Stimulated activated CD4-positive, alpha-beta T cell treated with anti-CD3 and anti-CD28 coated beads, Interleukin-4, amount 100 ng/mL, for 4 hours (primary cell): Measurements from ENCODE around the gene HEATR9.
"Not testable (repeated sequence)": the region's sequence is repeated elsewhere in the genome, so short reads cannot be mapped to it uniquely, and the experiment has no call there.

Source experiments
- DNase-seq, 2 experiments: peaks; one replicate each; pipeline ENCODE4 v3.0.0-alpha.2; 2020

Gene HEATR9

GRCh38 chr17:35868737-35869136, at the start of gene HEATR9:
Gene HEATR9 (minus strand): TSS chr17:35868891. CDS start chr17:35868742, 149 bp downstream.
- no peak for DNase-seq

GRCh38 chr17:35917519-35918213, 49.0 kb upstream of the HEATR9 start:
- no peak for DNase-seq

- no peak for DNase-seq
Measured at GRCh38 chr17:35915153-35915964, 46.7 kb upstream of the HEATR9 start.

GRCh38 chr17:35914354-35914753, 45.7 kb upstream of the HEATR9 start:
- DNase-seq: no peak

- DNase-seq: no peak
Measured at GRCh38 chr17:35913609-35914008, 44.9 kb upstream of the HEATR9 start.

- no peak for DNase-seq
Measured at GRCh38 chr17:35912942-35913341, 44.3 kb upstream of the HEATR9 start.

- no peak for DNase-seq
Measured at GRCh38 chr17:35912339-35912912, 43.7 kb upstream of the HEATR9 start.

GRCh38 chr17:35909408-35909807, 40.7 kb upstream of the HEATR9 start:
- DNase-seq: no peak

GRCh38 chr17:35907691-35908090, 39.0 kb upstream of the HEATR9 start:
- DNase-seq: no peak

- DNase-seq: no peak
Measured at GRCh38 chr17:35906926-35907637, 38.4 kb upstream of the HEATR9 start.

- DNase-seq: no peak
Measured at GRCh38 chr17:35906191-35906925, 37.7 kb upstream of the HEATR9 start.

- DNase-seq: no peak
Measured at GRCh38 chr17:35903451-35903850, 34.8 kb upstream of the HEATR9 start.

GRCh38 chr17:35901631-35902175, 33.0 kb upstream of the HEATR9 start:
- DNase-seq: no peak

GRCh38 chr17:35900708-35901480, 32.2 kb upstream of the HEATR9 start:
- DNase-seq: no peak

- no peak for DNase-seq
Measured at GRCh38 chr17:35900280-35900679, 31.6 kb upstream of the HEATR9 start.

- no peak for DNase-seq
Measured at GRCh38 chr17:35898283-35899070, 29.8 kb upstream of the HEATR9 start.

GRCh38 chr17:35897772-35898171, 29.1 kb upstream of the HEATR9 start:
- DNase-seq: not testable (repeated sequence)

- DNase-seq: no peak
Measured at GRCh38 chr17:35895636-35896587, 27.2 kb upstream of the HEATR9 start.

GRCh38 chr17:35894206-35894605, 25.5 kb upstream of the HEATR9 start:
- no peak for DNase-seq
